Bone marrow (tissue), 2 donors: ENCODE measurements around the gene OTUD1.
A peak's percentile ranks its signal among the peaks of the same experiment; 100 is the strongest.

Experiments used
- DNase-seq, 2 donors: peaks; one replicate each; lab custom pipeline; 2025; lab: John Stamatoyannopoulos, UW

Gene OTUD1

DNA sequence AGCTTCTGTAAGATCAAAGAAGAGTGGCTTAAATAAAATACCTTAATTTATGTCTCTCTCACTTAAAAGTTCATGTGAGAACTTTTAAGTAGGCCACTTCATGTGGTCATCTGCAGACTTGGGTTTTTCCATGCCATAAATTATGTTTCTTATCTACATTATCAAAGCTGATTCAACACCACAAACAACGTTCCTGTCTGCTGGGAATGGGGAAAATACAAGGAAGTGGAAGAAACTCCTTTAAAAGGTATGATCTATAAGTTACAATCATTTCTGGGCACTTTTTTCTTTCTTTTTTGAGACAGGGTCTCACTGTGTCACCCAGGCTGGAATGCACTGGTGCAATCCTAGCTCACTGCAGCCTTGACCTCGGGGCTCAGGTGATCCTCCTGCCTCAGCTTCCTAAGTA, 16.9 kb upstream of the OTUD1 start:
- no peak for DNase-seq

- no peak for DNase-seq
These were observed 6.7 kb upstream of the OTUD1 start for GRCh38 chr10:23432166-23432565.

GRCh38 chr10:23432639-23433038, 6.2 kb upstream of the OTUD1 start:
- DNase-seq = no peak

- no peak for DNase-seq
These were observed 5.2 kb upstream of the OTUD1 start for GRCh38 chr10:23433701-23434100.

DNA sequence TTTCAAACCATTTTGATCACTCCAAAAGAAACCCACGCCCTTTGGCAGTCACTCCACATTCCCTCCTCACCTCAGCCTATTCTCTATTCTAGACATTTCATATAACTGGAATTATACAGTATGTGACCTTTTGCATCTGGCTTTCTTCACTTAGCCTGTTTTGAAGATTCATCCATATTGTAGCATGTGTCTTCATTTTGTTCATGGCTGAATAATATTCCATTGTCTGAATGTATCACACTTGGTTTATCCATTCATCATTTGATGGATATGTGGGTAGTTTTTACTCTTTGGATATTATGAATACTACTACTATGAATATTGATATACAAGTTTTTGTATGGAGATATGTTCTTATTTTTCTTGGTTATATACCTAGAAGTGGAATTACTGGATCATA, 3.5 kb upstream of the OTUD1 start:
- DNase-seq = no peak

- DNase-seq = no peak
These were observed 1.9 kb upstream of the OTUD1 start for GRCh38 chr10:23436983-23437382.

GRCh38 chr10:23437963-23438546, 820 bp upstream of the OTUD1 start:
- DNase-seq = no peak

DNA sequence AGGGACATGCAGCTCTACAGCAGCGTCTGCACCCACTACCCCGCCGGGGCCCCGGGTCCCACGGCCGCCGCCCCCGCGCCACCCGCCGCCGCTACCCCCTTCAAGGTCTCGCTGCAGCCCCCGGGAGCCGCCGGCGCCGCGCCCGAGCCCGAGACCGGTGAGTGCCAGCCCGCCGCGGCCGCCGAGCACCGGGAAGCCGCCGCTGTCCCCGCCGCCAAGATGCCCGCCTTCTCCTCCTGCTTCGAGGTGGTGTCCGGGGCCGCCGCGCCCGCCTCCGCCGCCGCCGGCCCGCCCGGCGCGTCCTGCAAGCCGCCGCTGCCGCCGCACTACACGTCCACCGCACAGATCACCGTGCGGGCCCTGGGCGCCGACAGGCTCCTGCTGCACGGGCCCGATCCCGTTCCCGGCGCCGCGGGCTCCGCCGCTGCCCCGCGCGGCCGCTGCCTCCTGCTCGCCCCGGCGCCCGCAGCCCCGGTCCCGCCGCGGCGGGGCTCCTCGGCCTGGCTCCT, 631 bp downstream of the OTUD1 start:
- no peak for DNase-seq

DNA sequence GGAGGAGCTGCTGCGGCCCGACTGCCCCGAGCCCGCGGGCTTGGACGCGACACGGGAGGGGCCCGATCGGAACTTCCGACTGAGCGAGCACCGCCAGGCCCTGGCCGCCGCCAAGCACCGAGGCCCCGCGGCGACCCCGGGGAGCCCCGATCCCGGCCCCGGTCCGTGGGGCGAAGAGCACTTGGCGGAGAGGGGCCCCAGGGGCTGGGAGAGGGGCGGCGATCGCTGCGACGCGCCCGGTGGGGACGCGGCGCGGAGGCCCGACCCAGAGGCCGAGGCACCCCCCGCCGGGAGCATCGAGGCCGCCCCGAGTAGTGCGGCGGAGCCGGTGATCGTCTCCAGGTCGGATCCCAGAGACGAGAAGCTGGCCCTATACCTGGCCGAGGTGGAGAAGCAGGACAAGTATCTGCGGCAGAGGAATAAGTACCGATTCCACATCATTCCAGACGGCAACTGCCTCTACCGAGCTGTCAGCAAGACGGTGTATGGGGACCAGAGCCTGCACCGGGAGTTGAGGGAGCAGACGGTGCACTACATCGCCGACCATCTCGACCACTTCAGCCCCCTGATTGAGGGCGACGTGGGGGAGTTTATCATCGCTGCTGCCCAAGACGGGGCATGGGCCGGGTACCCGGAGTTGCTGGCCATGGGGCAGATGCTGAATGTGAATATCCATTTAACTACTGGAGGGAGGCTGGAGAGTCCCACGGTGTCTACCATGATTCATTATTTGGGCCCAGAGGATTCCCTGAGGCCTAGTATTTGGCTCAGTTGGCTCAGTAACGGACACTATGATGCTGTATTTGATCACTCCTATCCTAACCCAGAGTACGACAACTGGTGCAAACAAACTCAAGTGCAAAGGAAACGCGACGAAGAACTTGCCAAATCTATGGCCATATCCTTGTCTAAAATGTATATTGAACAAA, 1.4 kb downstream of the OTUD1 start:
- DNase-seq = peak in 1 of 2 donors; percentile 55

- no peak for DNase-seq
These were observed 2.4 kb downstream of the OTUD1 start for GRCh38 chr10:23441251-23441650.

DNA sequence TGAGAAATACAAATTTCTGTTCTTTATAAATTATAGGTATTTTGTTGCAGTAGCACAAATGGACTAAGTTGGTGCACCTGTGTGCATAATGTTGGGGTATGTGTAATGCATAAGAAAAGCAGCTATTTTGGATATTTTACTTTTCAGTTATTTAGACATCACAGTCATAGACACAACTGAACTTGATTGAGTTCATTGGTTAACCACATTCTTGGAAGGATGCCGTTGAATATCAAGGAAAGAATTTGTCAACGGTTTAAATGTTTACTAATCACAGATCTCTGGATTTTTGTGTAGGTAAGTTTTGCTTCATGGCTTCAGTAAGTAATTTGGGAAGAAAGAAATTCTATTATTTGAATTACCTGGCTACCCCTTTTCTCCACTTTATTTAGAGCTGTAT, 4.1 kb downstream of the OTUD1 start:
- DNase-seq = no peak

DNA sequence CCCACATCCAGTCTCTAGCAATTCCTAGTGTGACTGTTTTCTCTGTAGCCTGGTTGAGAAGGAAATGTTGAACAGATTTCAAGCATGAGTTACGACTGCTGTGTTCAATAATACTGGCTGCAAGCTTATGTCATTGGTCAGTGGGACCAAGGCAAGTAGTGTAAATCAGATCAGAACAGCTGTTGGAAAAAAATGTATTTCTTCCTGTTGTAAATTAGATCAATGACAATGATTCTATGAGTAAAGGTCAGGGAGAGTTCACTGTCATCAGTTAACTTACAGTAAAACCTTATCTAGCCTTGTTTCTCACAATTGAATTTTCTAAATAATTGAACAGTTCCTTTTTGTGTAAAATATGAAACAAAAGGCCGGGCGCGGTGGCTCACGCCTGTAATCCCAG, 6.7 kb downstream of the OTUD1 start:
- DNase-seq = no peak

DNA sequence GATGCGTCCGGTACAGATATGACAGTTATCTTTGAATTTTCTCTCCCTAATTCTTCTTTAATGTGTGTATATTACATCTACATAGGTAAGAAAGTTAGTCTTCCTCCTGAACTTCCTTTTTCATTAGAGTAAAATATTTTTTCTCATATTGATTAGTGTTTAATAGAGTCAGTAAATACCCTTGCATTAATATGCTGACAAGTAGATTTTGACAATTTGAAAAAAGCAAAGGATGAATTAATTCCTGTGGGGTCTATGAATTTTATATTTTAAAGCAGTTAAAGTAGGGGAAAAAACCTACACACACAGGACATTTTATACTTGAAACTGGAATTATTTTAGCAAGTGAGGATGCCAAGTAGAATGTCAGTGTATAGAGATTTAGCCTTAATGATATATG, 9.4 kb downstream of the OTUD1 start:
- DNase-seq = no peak

GRCh38 chr10:23448802-23449570, 10.1 kb downstream of the OTUD1 start:
- DNase-seq = peak in 1 of 2 donors; percentile 61

GRCh38 chr10:23452033-23452655, 13.3 kb downstream of the OTUD1 start:
- DNase-seq = no peak

GRCh38 chr10:23453465-23453864, 14.6 kb downstream of the OTUD1 start:
- DNase-seq = no peak

GRCh38 chr10:23457632-23458417, 18.9 kb downstream of the OTUD1 start:
- DNase-seq = no peak

GRCh38 chr10:23459308-23459939, 20.5 kb downstream of the OTUD1 start:
- no peak for DNase-seq

DNA sequence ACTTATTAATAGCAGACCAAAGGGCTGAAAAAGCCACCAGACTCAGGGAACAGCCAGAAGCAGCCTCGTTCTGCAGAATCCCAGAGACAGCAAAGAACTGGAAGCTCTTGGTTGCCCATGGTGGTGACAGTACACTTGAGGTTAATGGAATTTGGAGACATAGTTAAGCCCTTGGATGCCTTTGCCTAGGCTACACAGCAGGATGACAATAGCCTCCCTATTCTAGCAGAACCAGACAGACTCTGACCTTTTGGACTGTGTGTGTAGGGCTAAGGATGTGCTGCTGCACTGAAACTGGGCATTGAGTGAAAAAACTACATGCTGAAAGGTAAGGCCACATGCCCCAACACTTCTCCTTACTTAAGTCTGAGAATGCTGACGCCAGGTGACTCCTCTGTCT, 22.7 kb downstream of the OTUD1 start:
- DNase-seq = no peak

DNA sequence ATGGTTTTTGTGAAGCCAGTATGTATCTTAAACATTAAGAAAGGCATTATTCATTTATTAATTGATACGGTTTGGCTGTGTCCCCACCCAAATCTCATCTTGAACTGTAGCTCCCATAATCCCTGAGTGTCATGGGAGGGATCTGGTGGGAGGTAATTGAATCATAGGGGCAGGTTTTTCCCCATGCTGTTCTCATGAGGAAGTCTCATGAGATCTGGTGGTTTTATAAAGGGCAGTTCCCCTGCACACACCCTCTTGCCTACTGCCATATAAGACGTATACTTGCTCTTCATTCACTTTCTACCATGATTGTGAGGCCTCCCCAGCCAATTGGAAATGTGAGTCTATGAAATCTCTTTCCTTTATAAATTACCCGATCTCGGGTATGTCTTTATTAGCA, 28.1 kb downstream of the OTUD1 start:
- no peak for DNase-seq

DNA sequence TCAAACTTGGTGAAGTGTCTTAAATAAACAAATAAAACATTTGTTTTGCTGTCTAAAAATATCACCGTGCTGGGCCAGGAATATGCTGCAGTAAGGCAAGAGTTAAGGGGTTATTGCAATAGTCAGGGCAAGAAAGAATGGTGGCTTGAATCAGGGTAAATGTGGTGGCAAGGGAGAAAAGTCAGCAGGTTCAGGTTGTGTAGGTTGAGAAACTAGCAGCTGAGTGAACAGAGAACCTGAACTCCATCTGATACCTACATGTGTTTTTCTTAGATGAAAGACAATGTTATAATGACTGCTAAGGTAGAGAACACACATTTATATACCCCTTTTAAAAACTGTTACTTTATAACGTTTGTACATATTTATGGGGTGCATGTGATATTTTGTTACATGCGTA, 28.7 kb downstream of the OTUD1 start:
- DNase-seq = no peak
